NCI-H2107 treated with DMSO at 0.1 percent for 48 hours (cell line): Measurements from ENCODE around the gene TMC7.
"Not testable (repeated sequence)": the region's sequence is repeated elsewhere in the genome, so short reads cannot be mapped to it uniquely, and the experiment has no call there.

Source experiments
- DNase-seq: peaks from one replicate; lab custom pipeline; 2025; ENCODE audit not compliant: unreplicated experiment; lab: John Stamatoyannopoulos, UW

The TMC7 gene

GRCh38 chr16:18983565-18984434, at the start of gene TMC7:
TSS of gene TMC7 (plus strand) at chr16:18983934. CDS start at chr16:18984064, 130 bp downstream.
- peak; percentile 62 for DNase-seq

- no peak for DNase-seq
Measured at GRCh38 chr16:18936727-18937340, 46.9 kb upstream of the TMC7 start.

- DNase-seq = no peak
Measured at GRCh38 chr16:18937390-18937789, 46.3 kb upstream of the TMC7 start.

- no peak for DNase-seq
Measured at GRCh38 chr16:18938986-18939385, 44.7 kb upstream of the TMC7 start.

- DNase-seq = no peak
Measured at GRCh38 chr16:18941471-18941870, 42.3 kb upstream of the TMC7 start.

- no peak for DNase-seq
Measured at GRCh38 chr16:18942061-18942460, 41.7 kb upstream of the TMC7 start.

GRCh38 chr16:18943414-18943813, 40.3 kb upstream of the TMC7 start:
- no peak for DNase-seq

GRCh38 chr16:18945233-18945632, 38.5 kb upstream of the TMC7 start:
- no peak for DNase-seq

GRCh38 chr16:18948372-18949020, 35.2 kb upstream of the TMC7 start:
- DNase-seq = no peak

GRCh38 chr16:18950469-18951185, 33.1 kb upstream of the TMC7 start:
- no peak for DNase-seq

GRCh38 chr16:18953547-18953946, 30.2 kb upstream of the TMC7 start:
- DNase-seq = no peak

- peak; percentile 56 for DNase-seq
Measured at GRCh38 chr16:18955874-18956580, 27.7 kb upstream of the TMC7 start.

- DNase-seq = not testable (repeated sequence)
Measured at GRCh38 chr16:18956658-18957241, 27.0 kb upstream of the TMC7 start.

GRCh38 chr16:18958621-18959029, 25.1 kb upstream of the TMC7 start:
- DNase-seq = no peak

GRCh38 chr16:18959031-18959505, 24.7 kb upstream of the TMC7 start:
- no peak for DNase-seq

- DNase-seq = no peak
Measured at GRCh38 chr16:18965555-18965954, 18.2 kb upstream of the TMC7 start.

GRCh38 chr16:18966791-18967190, 16.9 kb upstream of the TMC7 start:
- DNase-seq = no peak

- peak; percentile 84 for DNase-seq
Measured at GRCh38 chr16:18969050-18969854, 14.5 kb upstream of the TMC7 start.

- no peak for DNase-seq
Measured at GRCh38 chr16:18969855-18970240, 13.9 kb upstream of the TMC7 start.
